GM10266 (cell line): ENCODE results near the gene AMOTL2.
A peak's percentile ranks its signal among the peaks of the same experiment; 100 is the strongest.

ENCODE experiments used
- DNase-seq: peaks from one replicate; pipeline ENCODE4 v3.0.0; 2012; ENCODE audit errors: extremely low spot score
- TF ChIP-seq, protein P1 (sequence below): IDR thresholded peaks from 2 replicates; pipeline ENCODE4 v1.5.1; 2012; ENCODE audit warnings: mild to moderate bottlenecking, low read depth; ENCODE audit not compliant: control insufficient read depth, insufficient read depth; ENCODE audit errors: missing control alignments

Gene AMOTL2

GRCh38 chr3:134380249-134380648 is 6.0 kb upstream of the AMOTL2 start:
- DNase-seq, result no peak

GRCh38 chr3:134378818-134379217 is 4.6 kb upstream of the AMOTL2 start:
- no peak for DNase-seq
- TF ChIP-seq, protein P1, sequence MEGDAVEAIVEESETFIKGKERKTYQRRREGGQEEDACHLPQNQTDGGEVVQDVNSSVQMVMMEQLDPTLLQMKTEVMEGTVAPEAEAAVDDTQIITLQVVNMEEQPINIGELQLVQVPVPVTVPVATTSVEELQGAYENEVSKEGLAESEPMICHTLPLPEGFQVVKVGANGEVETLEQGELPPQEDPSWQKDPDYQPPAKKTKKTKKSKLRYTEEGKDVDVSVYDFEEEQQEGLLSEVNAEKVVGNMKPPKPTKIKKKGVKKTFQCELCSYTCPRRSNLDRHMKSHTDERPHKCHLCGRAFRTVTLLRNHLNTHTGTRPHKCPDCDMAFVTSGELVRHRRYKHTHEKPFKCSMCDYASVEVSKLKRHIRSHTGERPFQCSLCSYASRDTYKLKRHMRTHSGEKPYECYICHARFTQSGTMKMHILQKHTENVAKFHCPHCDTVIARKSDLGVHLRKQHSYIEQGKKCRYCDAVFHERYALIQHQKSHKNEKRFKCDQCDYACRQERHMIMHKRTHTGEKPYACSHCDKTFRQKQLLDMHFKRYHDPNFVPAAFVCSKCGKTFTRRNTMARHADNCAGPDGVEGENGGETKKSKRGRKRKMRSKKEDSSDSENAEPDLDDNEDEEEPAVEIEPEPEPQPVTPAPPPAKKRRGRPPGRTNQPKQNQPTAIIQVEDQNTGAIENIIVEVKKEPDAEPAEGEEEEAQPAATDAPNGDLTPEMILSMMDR, result no peak

More at GRCh38 chr3:134380249-134380648, 6.0 kb upstream of the AMOTL2 start:
- TF ChIP-seq, protein P1, result no peak

- DNase-seq, result no peak
- TF ChIP-seq, protein P1, result peak; percentile 50
Measured at GRCh38 chr3:134378384-134378783, 4.1 kb upstream of the AMOTL2 start.

- DNase-seq, result no peak
- TF ChIP-seq, protein P1, result no peak
Measured at GRCh38 chr3:134377896-134378295, 3.6 kb upstream of the AMOTL2 start.

DNA sequence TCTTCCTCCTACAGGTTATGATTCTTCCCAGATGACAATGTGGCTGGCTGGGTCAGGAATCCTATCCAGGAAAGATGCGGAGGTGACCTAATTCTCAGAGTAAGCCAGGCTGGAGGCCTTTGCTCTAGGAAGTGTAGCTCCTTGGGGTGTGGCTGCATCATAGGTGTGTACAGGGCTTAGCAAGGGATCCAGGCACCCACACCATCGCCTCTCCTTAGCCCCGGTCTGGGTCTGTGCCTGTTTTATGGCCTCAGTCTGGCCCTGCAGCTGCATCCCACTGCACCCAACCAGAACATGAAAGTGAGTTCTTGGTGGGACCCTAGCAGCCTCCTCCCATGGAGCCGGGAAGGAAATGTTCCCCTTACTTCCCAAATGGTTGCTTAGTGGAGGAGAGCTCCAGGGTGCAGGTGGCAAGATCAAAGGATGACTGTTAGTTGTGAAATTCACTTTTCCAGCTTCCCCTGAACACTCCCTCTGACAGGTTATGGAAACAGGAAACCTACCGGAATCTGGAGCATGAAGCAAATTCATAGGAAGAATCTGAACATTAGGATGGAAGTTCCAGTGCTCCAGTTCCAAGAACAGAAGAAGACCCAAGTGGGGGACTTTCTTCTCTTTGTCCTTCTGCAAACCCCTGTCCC is 2.7 kb upstream of the AMOTL2 start:
- TF ChIP-seq, protein P1, result no peak

GRCh38 chr3:134376385-134376765 is 2.1 kb upstream of the AMOTL2 start:
- DNase-seq, result no peak
- TF ChIP-seq, protein P1, result no peak

More for the DNA sequence above, 2.7 kb upstream of the AMOTL2 start:
- no peak for DNase-seq

DNA sequence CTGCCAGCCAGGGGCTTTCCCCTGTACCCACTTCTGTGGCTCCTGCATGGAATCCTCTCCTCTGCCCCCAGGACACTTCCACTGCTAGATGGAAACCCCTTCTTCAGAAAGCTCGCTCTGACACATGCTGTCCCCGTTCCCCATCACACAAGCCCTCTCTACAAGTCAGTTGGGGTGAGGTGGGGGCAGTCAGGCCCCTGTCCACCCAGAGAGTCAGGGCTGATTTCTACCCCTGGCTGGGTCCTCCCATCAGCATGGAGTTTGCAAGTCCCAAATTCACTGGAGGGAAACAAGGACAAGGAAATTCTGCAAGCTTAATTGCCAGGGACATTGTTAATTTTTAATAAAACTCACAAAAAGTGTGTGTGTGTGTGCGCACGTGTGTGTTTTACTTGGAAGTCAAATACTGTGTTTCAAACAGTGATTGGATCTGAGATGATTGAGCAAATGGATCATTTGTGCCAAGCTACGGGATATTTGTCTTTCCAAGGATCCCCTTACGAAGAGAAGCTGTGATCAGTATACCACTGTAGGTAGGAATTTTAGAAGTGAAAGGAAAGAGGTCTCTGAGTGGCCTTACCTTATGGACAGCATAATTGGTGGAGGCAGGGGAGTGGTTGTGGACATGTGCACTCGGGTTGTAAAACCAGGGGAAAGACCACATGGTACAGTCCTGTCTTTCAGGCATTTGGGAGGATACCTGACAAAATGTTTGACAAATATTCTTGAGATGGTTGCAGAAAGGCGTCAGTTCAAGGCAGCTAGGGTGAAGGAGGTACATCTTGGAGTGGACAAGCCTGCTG is 1.5 kb upstream of the AMOTL2 start:
- DNase-seq, result no peak
- TF ChIP-seq, protein P1, result no peak
